Common myeloid progenitor, CD34-positive (primary cell): Measurements from ENCODE around the gene ATG4B.

Source experiments
- CTCF ChIA-PET: fragments of 350-600 bp; sonication (Branson Sonifier 250); formaldehyde crosslinking; loops from one replicate; lab custom pipeline; 2021; ENCODE audit warnings: antibody characterized with exemption; lab: Charles Lee
- POLR2A ChIA-PET: fragments of 350-600 bp; sonication (Branson Sonifier 250); formaldehyde crosslinking; loops from one replicate; lab custom pipeline; 2021; ENCODE audit warnings: antibody characterized with exemption; lab: Charles Lee
- DNase-seq, 3 donors: peaks; one replicate each; pipeline versions ENCODE4 v3.0.0 to v3.0.0-alpha.2; 2013
- H3K27ac ChIP-seq, 2 experiments: 1 replicate in 1 of 2; 2 replicates in 1 of 2; pipeline ENCODE4 v1.7.0; 2013; ENCODE audit warnings: inconsistent platforms in 2 of 2, low read length in 2 of 2, mild to moderate bottlenecking in 2 of 2, low read depth in 1 of 2, moderate library complexity in 1 of 2; ENCODE audit not compliant: severe bottlenecking in 2 of 2, insufficient read depth in 1 of 2, poor library complexity in 1 of 2
- H3K27me3 ChIP-seq, 5 experiments: replicated peaks in 2 of 5; 1 replicate in 3 of 5; 2 replicates in 2 of 5; pipeline versions ENCODE4 v1.6.1 to v1.7.0; 2013; ENCODE audit warnings: low read length in 4 of 5, mild to moderate bottlenecking in 2 of 5, moderate library complexity in 2 of 5, inconsistent platforms in 1 of 5; ENCODE audit not compliant: insufficient read depth in 5 of 5, control insufficient read depth in 4 of 5
- H3K36me3 ChIP-seq, 4 experiments: 1 replicate in 2 of 4; 2 replicates in 2 of 4; pipeline versions ENCODE4 v1.6.1 to v1.7.0; 2013; ENCODE audit warnings: low read length in 3 of 4, control low read depth in 1 of 4, mild to moderate bottlenecking in 1 of 4; ENCODE audit not compliant: control insufficient read depth in 4 of 4, insufficient read depth in 4 of 4
- H3K4me1 ChIP-seq, 4 experiments: 1 replicate in 3 of 4; 2 replicates in 1 of 4; pipeline versions ENCODE4 v1.6.1 to v1.7.1; 2013; ENCODE audit warnings: low read length in 3 of 4, mild to moderate bottlenecking in 3 of 4, control low read depth in 1 of 4, inconsistent platforms in 1 of 4, moderate library complexity in 1 of 4; ENCODE audit not compliant: control insufficient read depth in 4 of 4, insufficient read depth in 4 of 4; ENCODE audit errors: control extremely low read depth in 1 of 4
- H3K4me3 ChIP-seq, 7 experiments: 1 replicate in 4 of 7; 2 replicates in 3 of 7; pipeline versions ENCODE4 v1.5.1 to v1.7.0; 2013; ENCODE audit warnings: mild to moderate bottlenecking in 7 of 7, low read length in 6 of 7, moderate library complexity in 6 of 7, inconsistent platforms in 2 of 7, low read depth in 2 of 7, control low read depth in 1 of 7; ENCODE audit not compliant: insufficient read depth in 4 of 7, control insufficient read depth in 1 of 7; ENCODE audit errors: extremely low read depth in 1 of 7
- H3K9me3 ChIP-seq, 5 experiments: 1 replicate in 4 of 5; 2 replicates in 1 of 5; pipeline versions ENCODE4 v1.6.1 to v1.7.1; 2013; ENCODE audit warnings: low read length in 4 of 5, mild to moderate bottlenecking in 2 of 5, inconsistent platforms in 1 of 5, low read depth in 1 of 5, moderate library complexity in 1 of 5; ENCODE audit not compliant: control insufficient read depth in 4 of 5, insufficient read depth in 2 of 5; ENCODE audit errors: control extremely low read depth in 1 of 5
- WGBS: methylation state at CpG from one replicate; pipeline ENCODE4 v1.1.5; 2013; ENCODE audit not compliant: insufficient coverage; 5-methylcytosine and 5-hydroxymethylcytosine counted together

ATG4B gene

DNA sequence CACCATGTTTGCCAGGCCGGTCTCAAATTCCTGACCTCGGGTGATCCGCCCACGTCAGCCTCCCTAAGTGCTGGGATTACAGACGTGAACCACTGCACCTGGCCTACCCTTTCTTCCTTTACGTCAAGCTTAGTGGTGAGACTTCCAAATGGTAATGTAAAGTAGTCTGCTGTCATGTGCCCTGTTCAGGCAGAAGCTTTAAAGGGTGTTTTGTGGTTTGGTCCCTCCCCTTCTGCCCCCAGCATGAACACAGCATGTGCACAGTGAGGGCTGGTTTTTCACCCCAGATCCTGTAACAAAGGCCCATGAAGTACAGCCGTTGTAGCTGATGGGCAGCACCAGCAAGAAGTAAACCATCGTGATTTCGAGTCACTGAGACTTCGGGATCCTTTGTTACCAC is 51.8 kb downstream of the ATG4B start:
- peaks cover 4 to 43% (median 31%) of the 10 kb centered on the region in 4 experiments for H3K36me3 ChIP-seq

DNA sequence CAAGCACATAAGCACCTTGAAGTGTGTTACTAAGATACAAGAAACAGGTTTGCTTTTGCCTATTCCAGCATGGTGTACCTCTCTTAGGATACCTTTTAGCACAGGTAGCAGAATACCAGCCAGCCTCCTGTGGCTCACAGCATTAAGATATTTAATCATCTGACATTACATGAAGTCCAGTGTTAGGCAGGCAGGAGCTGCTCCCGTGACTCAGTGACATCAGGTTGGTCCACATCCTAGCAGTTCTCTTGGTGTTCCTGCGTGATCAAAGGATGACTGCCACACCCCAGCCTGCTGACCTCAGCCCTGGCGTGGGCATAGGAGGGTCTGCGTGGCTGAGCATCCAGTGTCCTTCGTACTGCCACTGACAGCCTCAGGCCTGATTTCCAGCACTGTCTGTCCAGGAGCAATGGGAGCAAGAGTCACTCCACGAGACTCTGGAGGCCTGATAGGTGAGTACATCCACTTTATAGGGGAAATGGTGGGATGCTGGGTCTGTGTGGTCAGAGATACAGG is 52.8 kb downstream of the ATG4B start:
- Histone ChIP-seq H3K9me3 (no peaks in the 10 kb centered on the region), H3K27me3 (no peaks in the 10 kb centered on the region), H3K36me3 (peaks cover 4 to 42% (median 36%) of the 10 kb centered on the region in 4 experiments), H3K4me1 (peaks cover 8 to 28% (median 22%) of the 10 kb centered on the region in 4 experiments), H3K4me3 (no peak overlapping the region), H3K27ac (no peak overlapping the region)
- CTCF ChIA-PET = no interaction called here
- no peak for DNase-seq
- POLR2A ChIA-PET = interaction anchor here (3.0 kb wide), 1 partner anchor 11 kb away, joined by 16 read pairs; the partner anchor contains the start of gene ING5
- WGBS = 97% methylated on average over 5 of the region's 6 CpGs

More for the DNA sequence above, 51.8 kb downstream of the ATG4B start:
- H3K4me1 ChIP-seq = peaks cover 8 to 28% (median 23%) of the 10 kb centered on the region in 4 experiments
- no peak overlapping the region for H3K27ac ChIP-seq
- H3K27me3 ChIP-seq = no peaks in the 10 kb centered on the region
- ChIA-PET CTCF (interaction anchor here (0.6 to 2.7 kb wide), 6 partner anchors 9 to 44 kb away, joined by 3 to 16 read pairs (median 4); partner anchors contain the start of gene ING5), POLR2A (interaction anchor here (3.0 kb wide), 1 partner anchor 12 kb away, joined by 16 read pairs; the partner anchor contains the start of gene ING5)
- 84% methylated on average over 6 of the region's 10 CpGs for WGBS
- H3K9me3 ChIP-seq = no peaks in the 10 kb centered on the region
- H3K4me3 ChIP-seq = no peak overlapping the region
- no peak for DNase-seq

DNA sequence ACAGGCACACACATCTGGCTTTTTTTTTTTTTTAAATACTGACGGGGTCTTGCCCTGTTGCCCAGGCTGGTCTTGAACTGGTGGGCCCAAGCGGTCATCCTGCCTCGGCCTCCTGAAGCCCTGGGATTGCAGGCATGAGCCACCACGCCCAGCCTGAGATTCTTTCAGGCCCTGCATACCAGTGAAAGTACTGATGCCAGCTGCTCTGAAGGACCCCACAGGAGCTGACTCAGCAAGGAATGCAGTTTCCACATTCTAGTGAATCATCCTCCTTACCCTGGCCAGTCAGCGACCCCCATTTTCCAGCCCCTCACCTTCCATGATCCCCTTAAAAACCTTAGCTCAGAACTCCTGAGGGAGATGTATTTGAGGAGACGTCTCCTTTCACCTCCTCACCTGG is 55.0 kb downstream of the ATG4B start:
- Histone ChIP-seq H3K4me3 (no peak overlapping the region), H3K36me3 (peaks cover 4 to 48% (median 37%) of the 10 kb centered on the region in 4 experiments), H3K4me1 (peaks cover 3 to 17% (median 13%) of the 10 kb centered on the region in 4 experiments), H3K27me3 (no peaks in the 10 kb centered on the region), H3K27ac (no peak overlapping the region), H3K9me3 (no peaks in the 10 kb centered on the region)
- ChIA-PET CTCF (interaction anchor here (1.4 to 1.7 kb wide), 2 partner anchors 9 to 41 kb away, joined by 3 to 4 read pairs; partner anchors contain the start of gene D2HGDH), POLR2A (interaction anchor here (1.0 kb wide), 1 partner anchor 10 kb away, joined by 3 read pairs; the partner anchor contains the start of gene ING5)
- WGBS = 97% methylated on average over 5 of the region's 6 CpGs
- DNase-seq = no peak

DNA sequence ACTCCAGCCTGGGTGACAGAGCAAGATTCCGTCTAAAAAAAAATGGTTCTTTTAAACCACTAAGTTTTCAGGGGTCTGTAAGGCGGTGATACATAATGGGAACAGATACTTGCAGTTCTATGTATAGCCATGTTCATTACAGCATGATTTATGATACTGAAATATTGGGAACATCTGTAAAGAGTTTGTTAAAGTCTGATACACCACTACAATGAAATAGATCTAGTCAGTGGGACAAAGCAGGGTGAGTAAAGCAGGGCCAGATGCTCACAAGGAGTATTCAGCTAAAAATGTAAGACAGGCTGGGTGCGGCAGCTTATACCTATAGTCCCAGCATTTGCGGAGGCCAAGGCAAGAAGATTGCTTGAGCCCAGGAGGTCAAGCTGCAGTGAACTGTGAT is 58.2 kb downstream of the ATG4B start:
- no peaks in the 10 kb centered on the region for H3K27me3 ChIP-seq
- CTCF ChIA-PET = no interaction called here
- H3K27ac ChIP-seq = no peak overlapping the region
- H3K4me1 ChIP-seq = peaks cover 0 to 4% (median 4%) of the 10 kb centered on the region in 4 experiments
- H3K36me3 ChIP-seq = peaks cover 4 to 34% (median 22%) of the 10 kb centered on the region in 4 experiments
- H3K9me3 ChIP-seq = no peaks in the 10 kb centered on the region
- no peak overlapping the region for H3K4me3 ChIP-seq
- whole genome bisulfite sequencing = 100% methylated on average over 3 of the region's 4 CpGs
- POLR2A ChIA-PET = interaction anchor here (0.7 kb wide), 1 partner anchor 632 kb away, joined by 3 read pairs; no protein-coding TSS in a partner anchor
- no peak for DNase-seq

DNA sequence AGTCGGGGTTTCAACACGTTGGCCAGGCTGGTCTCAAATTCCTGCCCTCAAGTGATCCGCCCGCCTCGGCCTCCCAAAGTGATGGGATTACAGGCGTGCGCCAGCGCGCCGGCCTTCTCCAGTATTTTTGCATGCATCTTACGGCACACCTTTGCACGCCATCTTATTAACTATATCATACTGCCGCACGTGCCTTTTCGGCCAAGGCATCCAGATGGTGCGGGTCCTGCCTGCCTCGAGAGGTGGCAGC is 63.6 kb downstream of the ATG4B start:
- CTCF ChIA-PET = interaction anchor here (0.6 to 6.4 kb wide), 7 partner anchors 12 to 40 kb away, joined by 3 to 60 read pairs (median 4); partner anchors contain the start of genes D2HGDH and DTYMK

DNA sequence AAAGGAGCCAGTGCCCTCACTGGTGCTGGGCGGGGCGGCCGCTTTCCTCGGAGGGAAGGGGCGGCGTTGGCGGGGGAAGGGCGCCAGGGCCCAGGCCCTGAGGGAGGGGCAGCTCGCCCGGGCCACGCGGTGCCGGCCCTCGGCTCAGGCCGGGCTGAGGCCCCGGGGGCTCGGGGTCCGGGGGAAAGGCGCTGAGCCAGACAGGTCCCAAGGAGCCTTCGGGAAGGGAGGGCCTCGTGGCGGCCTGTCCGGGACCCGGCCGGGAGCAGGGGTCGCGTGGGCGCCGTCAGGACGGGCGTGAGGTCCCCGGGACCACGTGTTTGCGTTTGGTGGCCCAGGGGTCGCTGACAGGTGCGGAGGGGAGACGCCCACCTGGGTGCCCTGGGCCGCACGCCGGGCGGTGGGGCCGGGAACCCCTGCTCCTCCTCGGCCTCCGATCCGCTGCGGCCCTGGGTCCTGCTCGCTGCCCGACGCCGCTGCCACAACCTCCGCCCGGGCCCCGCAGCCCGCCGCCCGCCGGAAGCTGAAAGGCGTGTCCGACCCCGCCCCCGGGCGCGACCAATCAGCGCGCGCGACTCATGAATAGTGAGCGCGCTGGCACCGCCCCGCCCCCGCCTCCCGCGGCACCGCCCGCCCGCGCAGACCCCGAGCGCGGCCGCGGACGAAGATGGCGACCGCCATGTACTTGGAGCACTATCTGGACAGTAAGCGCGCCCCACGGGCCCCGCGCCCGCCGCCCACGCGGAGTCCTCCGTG is 64.1 kb downstream of the ATG4B start, which contains the start of gene ING5:
TSS of gene ING5 (plus strand) at position 641 of the 756 bp plus-strand sequence. CDS start at position 668, 27 bp downstream.
- peaks cover 0 to 17% (median 15%) of the 10 kb centered on the region in 4 experiments for H3K4me1 ChIP-seq
- H3K27me3 ChIP-seq = no peaks in the 10 kb centered on the region
- peaks cover 0 to 19% (median 16%) of the 10 kb centered on the region in 4 experiments for H3K36me3 ChIP-seq
- H3K27ac ChIP-seq = peak within 1 kb of the TSS; percentile 58 to 83
- WGBS = 0% methylated on average over 77 of the region's 96 CpGs
- DNase-seq = peak; percentile 92 to 97 (median 96)
- peak within 1 kb of the TSS; percentile 53 to 86 (median 77) for H3K4me3 ChIP-seq
- ChIA-PET CTCF (interaction anchor here (0.6 to 6.4 kb wide), 11 partner anchors 11 to 178 kb away, joined by 3 to 60 read pairs (median 3); partner anchors contain the start of gene D2HGDH), POLR2A (interaction anchor here (0.7 to 4.0 kb wide), 6 partner anchors 8 to 1137 kb away, joined by 3 to 16 read pairs (median 4); partner anchors contain the start of gene D2HGDH)
- H3K9me3 ChIP-seq = peaks cover 0 to 8% (median 2%) of the 10 kb centered on the region in 5 experiments

More for the DNA sequence above, 63.6 kb downstream of the ATG4B start:
- POLR2A ChIA-PET = interaction anchor here (0.7 to 4.0 kb wide), 5 partner anchors 8 to 180 kb away, joined by 3 to 16 read pairs (median 7); partner anchors contain the start of gene D2HGDH
- H3K4me3 ChIP-seq = peak overlapping the region in 6 of 7 experiments; percentile 51 to 86 (median 74)
- H3K27ac ChIP-seq = peak overlapping the region in 1 of 2 experiments; percentile 83
- H3K36me3 ChIP-seq = peaks cover 0 to 15% (median 11%) of the 10 kb centered on the region in 4 experiments
- no peak for DNase-seq
- H3K27me3 ChIP-seq = no peaks in the 10 kb centered on the region
- peaks cover 0 to 17% (median 15%) of the 10 kb centered on the region in 4 experiments for H3K4me1 ChIP-seq
- H3K9me3 ChIP-seq = peaks cover 0 to 5% (median 0%) of the 10 kb centered on the region in 5 experiments
- WGBS = 0% methylated on average over 9 of the region's 17 CpGs
